GM12878 (cell line): ENCODE results near the gene PF4V1. TPM values are rescaled to one million over a fixed set of nuclear protein-coding genes. Genes with fewer than 3 reads are reported as not detected.

ENCODE experiments used
- ATAC-seq: fragments of 200-7000 bp; cut with Tn5 transposase; 3 replicates; pipeline ENCODE4 v1.9.1; 2020; ENCODE audit warnings: mild to moderate bottlenecking, moderate library complexity
- BruUV-seq: library from RNA; stranded (reverse); fragments of 400-500 nt; replicated peaks from 2 replicates; lab custom pipeline; 2021; lab: Mats Ljungman, UMichigan
- CTCF ChIA-PET: fragments of 300-600 bp; sonication (Branson Sonifier 250); formaldehyde crosslinking; extraction: SDS; loops from one replicate; lab custom pipeline; 2021; ENCODE audit warnings: inconsistent platforms; lab: Yijun Ruan, JAX
- POLR2A ChIA-PET: fragments of 350-600 bp; formaldehyde crosslinking; extraction: SDS; loops from one replicate; lab custom pipeline; 2021; ENCODE audit warnings: inconsistent platforms; lab: Charles Lee
- RAD21 ChIA-PET: fragments of 300-600 bp; sonication (Branson Sonifier 250); formaldehyde crosslinking; loops from one replicate; lab custom pipeline; 2023; ENCODE audit warnings: antibody characterized with exemption; ENCODE audit not compliant: unreplicated experiment; lab: Charles Lee
- SMC1A ChIA-PET: fragments of 300-600 bp; sonication (Branson Sonifier 250); formaldehyde crosslinking; loops from one replicate; lab custom pipeline; 2023; ENCODE audit not compliant: unreplicated experiment, uncharacterized antibody; lab: Charles Lee
- DNase-seq: peaks from one replicate; pipeline ENCODE4 v3.0.0-alpha.2; 2011; ENCODE audit warnings: low read depth, low spot score
- FAIRE-seq: peaks from 3 replicates; lab custom pipeline; 2011; peaks lifted over from hg19 to GRCh38; lab: Jason Lieb, UNC
- H2AFZ ChIP-seq: 2 replicates; pipeline ENCODE4 v1.6.0; 2011; ENCODE audit warnings: low read depth, low read length, control low read depth; ENCODE audit not compliant: control insufficient read depth
- H3K27ac ChIP-seq: 2 replicates; pipeline ENCODE4 v1.5.1; 2011; ENCODE audit warnings: control low read depth; ENCODE audit not compliant: control insufficient read depth, insufficient read depth
- H3K27me3 ChIP-seq, 2 experiments: replicated peaks in 1 of 2; 2 replicates each; pipeline versions ENCODE4 v1.6.0 to v1.6.1; 2011; ENCODE audit warnings: low read length in 1 of 2; ENCODE audit not compliant: control insufficient read depth in 2 of 2, insufficient read depth in 2 of 2
- H3K36me3 ChIP-seq, 2 experiments: 2 replicates each; pipeline ENCODE4 v1.5.1; 2011; ENCODE audit warnings: low read length in 1 of 2; ENCODE audit not compliant: control insufficient read depth in 2 of 2, insufficient read depth in 2 of 2
- H3K4me1 ChIP-seq: 2 replicates; pipeline ENCODE4 v1.6.1; 2011; ENCODE audit warnings: mild to moderate bottlenecking, low read length, moderate library complexity, mixed read lengths; ENCODE audit not compliant: control insufficient read depth, insufficient read depth
- H3K4me2 ChIP-seq: 2 replicates; pipeline ENCODE4 v1.6.0; 2011; ENCODE audit warnings: control low read depth; ENCODE audit not compliant: control insufficient read depth, insufficient read depth
- H3K4me3 ChIP-seq: fragments of 200-600 bp; sonication (generic); 2 replicates; pipeline ENCODE4 v1.5.1; 2016
- H3K79me2 ChIP-seq: 2 replicates; pipeline ENCODE4 v1.6.0; 2011; ENCODE audit warnings: low read length; ENCODE audit not compliant: control insufficient read depth, insufficient read depth
- H3K9ac ChIP-seq: 2 replicates; pipeline ENCODE4 v1.8.0; 2011; ENCODE audit warnings: low read length, control low read depth, mixed read lengths; ENCODE audit not compliant: control insufficient read depth, insufficient read depth
- H3K9me3 ChIP-seq: replicated peaks from 3 replicates; pipeline ENCODE4 v1.5.1; 2011; ENCODE audit warnings: mild to moderate bottlenecking, low read length; ENCODE audit not compliant: control insufficient read depth, insufficient read depth
- H4K20me1 ChIP-seq: 2 replicates; pipeline ENCODE4 v1.6.0; 2011; ENCODE audit not compliant: control insufficient read depth, insufficient read depth
- CEBPB ChIP-seq, 2 experiments: fragments of 150-350 bp in 1 of 2; IDR thresholded peaks; 2 replicates each; pipeline ENCODE4 v1.6.1; 2012 to 2014; ENCODE audit warnings: low read depth in 2 of 2, low read length in 2 of 2, borderline replicate concordance in 1 of 2, inconsistent platforms in 1 of 2
- IRF4 ChIP-seq: IDR thresholded peaks from 2 replicates; pipeline ENCODE4 v1.6.1; 2011; ENCODE audit warnings: low read depth, low read length
- MYB ChIP-seq: fragments of 150-350 bp; IDR thresholded peaks from 2 replicates; pipeline ENCODE4 v1.6.1; 2014; ENCODE audit warnings: mild to moderate bottlenecking, low read depth, low read length, borderline replicate concordance
- POLR2AphosphoS2 ChIP-seq: IDR thresholded peaks from 2 replicates; pipeline ENCODE4 v1.6.1; 2011; ENCODE audit warnings: low read depth, mild to moderate bottlenecking, low read length, improper control_type of control experiment, moderate library complexity
- SP1 ChIP-seq: IDR thresholded peaks from one replicate; pipeline ENCODE4 v1.6.1; 2011; ENCODE audit warnings: low read depth, low read length
- STAT1 ChIP-seq: fragments of 450-650 bp; conservative IDR thresholded peaks from 2 replicates; pipeline ENCODE4 v1.6.1; 2014; ENCODE audit warnings: antibody characterized with exemption, mild to moderate bottlenecking
- SUZ12 ChIP-seq: fragments of 200-600 bp; sonication (generic); IDR thresholded peaks from one replicate; pipeline ENCODE4 v1.6.1; 2018; ENCODE audit warnings: antibody characterized with exemption, mild to moderate bottlenecking; ENCODE audit not compliant: unreplicated experiment
- TAF1 ChIP-seq: IDR thresholded peaks from 2 replicates; pipeline ENCODE4 v1.6.1; 2011; ENCODE audit warnings: mild to moderate bottlenecking, low read depth, low read length, borderline replicate concordance
- ZNF217 ChIP-seq: fragments of 450-650 bp; IDR thresholded peaks from 2 replicates; pipeline ENCODE4 v1.6.1; 2017; ENCODE audit warnings: antibody characterized with exemption, mild to moderate bottlenecking
- ZNF24 ChIP-seq: fragments of 450-650 bp; IDR thresholded peaks from 2 replicates; pipeline ENCODE4 v1.6.1; 2017; ENCODE audit warnings: antibody characterized with exemption, mild to moderate bottlenecking
- ZSCAN29 ChIP-seq: fragments of 450-650 bp; IDR thresholded peaks from 2 replicates; pipeline ENCODE4 v1.6.1; 2017; ENCODE audit warnings: mild to moderate bottlenecking, moderate library complexity
- WGBS: methylation state at CpG from one replicate; pipeline ENCODE4 v1.1.6; 2016; ENCODE audit warnings: low lambda C conversion rate; ENCODE audit not compliant: insufficient replicate concordance, insufficient coverage; ENCODE audit errors: missing lambda C conversion rate; 5-methylcytosine and 5-hydroxymethylcytosine counted together
- in situ Hi-C: fragments of 300-500 bp; cut with MboI; formaldehyde crosslinking; loops from 9 replicates; pipeline ENCODE4 v1.14.3; 2018; ENCODE audit warnings: mixed read lengths
- intact Hi-C: fragments of 100-400 bp; cut with micrococcal nuclease; formaldehyde crosslinking; loops from one replicate; pipeline ENCODE4 v1.14.2; 2022; ENCODE audit not compliant: unreplicated experiment
- polyA plus RNA-seq, 11 experiments: library from polyadenylated mRNA; depleted of rRNA in 4 of 11; unstranded in 6 of 11; stranded (reverse) in 5 of 11; fragments of >200 nt; fragmentation: Nextera tagmentation in 4 of 11; fragmentation: Illumina TruSeq in 1 of 11; extraction: Ambion mirVana in 4 of 11; extraction: Trizol in 1 of 11; gene quantifications; 1 replicate in 1 of 11; 2 replicates in 10 of 11; pipeline versions ENCODE4 v1.2.1 to v1.2.3, GENCODE V29; 2011 to 2016; ENCODE audit warnings: inconsistent platforms in 2 of 11, missing spikeins in 2 of 11, low read depth in 1 of 11
- total RNA-seq, 4 experiments: library from RNA; depleted of rRNA in 3 of 4; stranded (reverse); fragments of >200 nt in 3 of 4; fragmentation: Illumina TruSeq in 1 of 4; extraction: Trizol in 1 of 4; gene quantifications; 2 replicates each; pipeline versions ENCODE4 v1.2.1 to v1.2.3, GENCODE V29; 2013 to 2021
- TF ChIP-seq, protein P1 (sequence below): fragments of 450-650 bp; formaldehyde crosslinking; IDR thresholded peaks from 2 replicates; pipeline ENCODE4 v1.4.0; 2020; ENCODE audit warnings: mild to moderate bottlenecking, moderate library complexity
- TF ChIP-seq, protein P2 (sequence below): IDR thresholded peaks from 2 replicates; pipeline ENCODE4 v1.6.1; 2012; ENCODE audit warnings: low read length, inconsistent platforms
- TF ChIP-seq, protein P3 (sequence below), 3 experiments: IDR thresholded peaks in 2 of 3; conservative IDR thresholded peaks in 1 of 3; 2 replicates each; pipeline ENCODE4 v1.5.1; 2011; ENCODE audit warnings: low read depth in 3 of 3, low read length in 3 of 3, mild to moderate bottlenecking in 3 of 3, control low read depth in 2 of 3, moderate library complexity in 2 of 3, inconsistent platforms in 1 of 3, mixed read lengths in 1 of 3; ENCODE audit not compliant: control insufficient read depth in 2 of 3, insufficient read depth in 1 of 3; ENCODE audit errors: extremely low read depth in 1 of 3
- TF ChIP-seq, protein P4 (sequence below): fragments of 450-650 bp; IDR thresholded peaks from 2 replicates; pipeline ENCODE4 v1.6.1; 2014; ENCODE audit warnings: mild to moderate bottlenecking
- TF ChIP-seq, protein P5 (sequence below): IDR thresholded peaks from 2 replicates; pipeline ENCODE4 v1.6.1; 2011; ENCODE audit warnings: borderline replicate concordance, low read depth, mild to moderate bottlenecking, moderate library complexity, mixed read lengths, low read length; ENCODE audit not compliant: insufficient read depth; ENCODE audit errors: extremely low read length

Gene PF4V1
- total and polyA plus RNA-seq, 10 of the 15 experiments (the other 5 are each of a cell fraction or from before 2014, with no cell fraction given), result not detected

DNA sequence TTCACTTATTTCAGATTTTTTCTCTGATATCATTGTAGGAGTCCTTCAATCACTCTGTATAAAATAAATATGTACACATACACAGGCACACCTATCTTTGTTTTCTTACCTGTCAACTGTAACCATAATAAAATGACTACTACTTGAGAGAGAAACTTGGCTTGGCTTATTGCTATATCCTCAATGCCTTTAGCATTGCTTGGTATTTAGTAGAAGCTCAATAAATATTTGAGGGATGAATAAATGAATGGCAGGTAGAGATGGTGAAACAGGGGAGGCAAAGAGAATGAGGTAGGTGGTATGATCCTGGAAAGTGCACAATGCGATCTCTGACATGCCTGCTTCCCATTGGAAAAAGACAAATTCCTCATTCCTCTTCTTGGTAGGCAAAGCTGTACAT is 38.4 kb upstream of the PF4V1 start:
- ATAC-seq (no peak), DNase-seq (no peak), FAIRE-seq (no peak)
- Histone ChIP-seq H3K27me3 (no peaks in the 10 kb centered on the region), H2AFZ (no peak overlapping the region), H3K9ac (no peak overlapping the region), H4K20me1 (no peaks in the 10 kb centered on the region), H3K4me1 (no peaks in the 10 kb centered on the region), H3K36me3 (no peaks in the 10 kb centered on the region), H3K79me2 (no peaks in the 10 kb centered on the region), H3K27ac (no peak overlapping the region), H3K4me2 (no peak overlapping the region), H3K4me3 (no peak overlapping the region), H3K9me3 (no peaks in the 10 kb centered on the region)
- WGBS, result 0% methylated on average over 1 of the region's 1 CpG
- ChIA-PET RAD21 (no interaction called here), SMC1A (interaction anchor here (0.8 kb wide), 1 partner anchor 27 kb away, joined by 3 read pairs; no protein-coding TSS in a partner anchor), CTCF (interaction anchor here (0.6 kb wide), 1 partner anchor 321 kb away, joined by 3 read pairs; no protein-coding TSS in a partner anchor), POLR2A (no interaction called here)
- in situ Hi-C loops (no loop called here), intact Hi-C loops (no loop called here)
- no TSS peak for BruUV-seq
- TF ChIP-seq, protein P1, sequence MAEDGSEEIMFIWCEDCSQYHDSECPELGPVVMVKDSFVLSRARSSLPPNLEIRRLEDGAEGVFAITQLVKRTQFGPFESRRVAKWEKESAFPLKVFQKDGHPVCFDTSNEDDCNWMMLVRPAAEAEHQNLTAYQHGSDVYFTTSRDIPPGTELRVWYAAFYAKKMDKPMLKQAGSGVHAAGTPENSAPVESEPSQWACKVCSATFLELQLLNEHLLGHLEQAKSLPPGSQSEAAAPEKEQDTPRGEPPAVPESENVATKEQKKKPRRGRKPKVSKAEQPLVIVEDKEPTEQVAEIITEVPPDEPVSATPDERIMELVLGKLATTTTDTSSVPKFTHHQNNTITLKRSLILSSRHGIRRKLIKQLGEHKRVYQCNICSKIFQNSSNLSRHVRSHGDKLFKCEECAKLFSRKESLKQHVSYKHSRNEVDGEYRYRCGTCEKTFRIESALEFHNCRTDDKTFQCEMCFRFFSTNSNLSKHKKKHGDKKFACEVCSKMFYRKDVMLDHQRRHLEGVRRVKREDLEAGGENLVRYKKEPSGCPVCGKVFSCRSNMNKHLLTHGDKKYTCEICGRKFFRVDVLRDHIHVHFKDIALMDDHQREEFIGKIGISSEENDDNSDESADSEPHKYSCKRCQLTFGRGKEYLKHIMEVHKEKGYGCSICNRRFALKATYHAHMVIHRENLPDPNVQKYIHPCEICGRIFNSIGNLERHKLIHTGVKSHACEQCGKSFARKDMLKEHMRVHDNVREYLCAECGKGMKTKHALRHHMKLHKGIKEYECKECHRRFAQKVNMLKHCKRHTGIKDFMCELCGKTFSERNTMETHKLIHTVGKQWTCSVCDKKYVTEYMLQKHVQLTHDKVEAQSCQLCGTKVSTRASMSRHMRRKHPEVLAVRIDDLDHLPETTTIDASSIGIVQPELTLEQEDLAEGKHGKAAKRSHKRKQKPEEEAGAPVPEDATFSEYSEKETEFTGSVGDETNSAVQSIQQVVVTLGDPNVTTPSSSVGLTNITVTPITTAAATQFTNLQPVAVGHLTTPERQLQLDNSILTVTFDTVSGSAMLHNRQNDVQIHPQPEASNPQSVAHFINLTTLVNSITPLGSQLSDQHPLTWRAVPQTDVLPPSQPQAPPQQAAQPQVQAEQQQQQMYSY (CRISPR knock-in tag), result no peak
- TF ChIP-seq MYB, result no peak
- TF ChIP-seq, protein P2, sequence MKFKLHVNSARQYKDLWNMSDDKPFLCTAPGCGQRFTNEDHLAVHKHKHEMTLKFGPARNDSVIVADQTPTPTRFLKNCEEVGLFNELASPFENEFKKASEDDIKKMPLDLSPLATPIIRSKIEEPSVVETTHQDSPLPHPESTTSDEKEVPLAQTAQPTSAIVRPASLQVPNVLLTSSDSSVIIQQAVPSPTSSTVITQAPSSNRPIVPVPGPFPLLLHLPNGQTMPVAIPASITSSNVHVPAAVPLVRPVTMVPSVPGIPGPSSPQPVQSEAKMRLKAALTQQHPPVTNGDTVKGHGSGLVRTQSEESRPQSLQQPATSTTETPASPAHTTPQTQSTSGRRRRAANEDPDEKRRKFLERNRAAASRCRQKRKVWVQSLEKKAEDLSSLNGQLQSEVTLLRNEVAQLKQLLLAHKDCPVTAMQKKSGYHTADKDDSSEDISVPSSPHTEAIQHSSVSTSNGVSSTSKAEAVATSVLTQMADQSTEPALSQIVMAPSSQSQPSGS, result no peak
- TF ChIP-seq SUZ12, result no peak
- no peak for TF ChIP-seq SP1
- TF ChIP-seq, protein P3, sequence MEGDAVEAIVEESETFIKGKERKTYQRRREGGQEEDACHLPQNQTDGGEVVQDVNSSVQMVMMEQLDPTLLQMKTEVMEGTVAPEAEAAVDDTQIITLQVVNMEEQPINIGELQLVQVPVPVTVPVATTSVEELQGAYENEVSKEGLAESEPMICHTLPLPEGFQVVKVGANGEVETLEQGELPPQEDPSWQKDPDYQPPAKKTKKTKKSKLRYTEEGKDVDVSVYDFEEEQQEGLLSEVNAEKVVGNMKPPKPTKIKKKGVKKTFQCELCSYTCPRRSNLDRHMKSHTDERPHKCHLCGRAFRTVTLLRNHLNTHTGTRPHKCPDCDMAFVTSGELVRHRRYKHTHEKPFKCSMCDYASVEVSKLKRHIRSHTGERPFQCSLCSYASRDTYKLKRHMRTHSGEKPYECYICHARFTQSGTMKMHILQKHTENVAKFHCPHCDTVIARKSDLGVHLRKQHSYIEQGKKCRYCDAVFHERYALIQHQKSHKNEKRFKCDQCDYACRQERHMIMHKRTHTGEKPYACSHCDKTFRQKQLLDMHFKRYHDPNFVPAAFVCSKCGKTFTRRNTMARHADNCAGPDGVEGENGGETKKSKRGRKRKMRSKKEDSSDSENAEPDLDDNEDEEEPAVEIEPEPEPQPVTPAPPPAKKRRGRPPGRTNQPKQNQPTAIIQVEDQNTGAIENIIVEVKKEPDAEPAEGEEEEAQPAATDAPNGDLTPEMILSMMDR (IDR thresholded peaks at IDR 0.05 in 2 of 3, conservative IDR thresholded peaks at IDR 0.05 in 1 of 3; ENCODE audit: control insufficient read depth in 2 of 3, extremely low read depth in 1 of 3, insufficient read depth in 1 of 3, low read depth in 3 of 3, low read length in 3 of 3), result no peak
- TF ChIP-seq IRF4, result no peak
- TF ChIP-seq, protein P4, sequence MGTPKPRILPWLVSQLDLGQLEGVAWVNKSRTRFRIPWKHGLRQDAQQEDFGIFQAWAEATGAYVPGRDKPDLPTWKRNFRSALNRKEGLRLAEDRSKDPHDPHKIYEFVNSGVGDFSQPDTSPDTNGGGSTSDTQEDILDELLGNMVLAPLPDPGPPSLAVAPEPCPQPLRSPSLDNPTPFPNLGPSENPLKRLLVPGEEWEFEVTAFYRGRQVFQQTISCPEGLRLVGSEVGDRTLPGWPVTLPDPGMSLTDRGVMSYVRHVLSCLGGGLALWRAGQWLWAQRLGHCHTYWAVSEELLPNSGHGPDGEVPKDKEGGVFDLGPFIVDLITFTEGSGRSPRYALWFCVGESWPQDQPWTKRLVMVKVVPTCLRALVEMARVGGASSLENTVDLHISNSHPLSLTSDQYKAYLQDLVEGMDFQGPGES, result no peak
- TF ChIP-seq ZNF217, result no peak
- no peak for TF ChIP-seq TAF1
- no peak for TF ChIP-seq ZSCAN29
- TF ChIP-seq, protein P5, sequence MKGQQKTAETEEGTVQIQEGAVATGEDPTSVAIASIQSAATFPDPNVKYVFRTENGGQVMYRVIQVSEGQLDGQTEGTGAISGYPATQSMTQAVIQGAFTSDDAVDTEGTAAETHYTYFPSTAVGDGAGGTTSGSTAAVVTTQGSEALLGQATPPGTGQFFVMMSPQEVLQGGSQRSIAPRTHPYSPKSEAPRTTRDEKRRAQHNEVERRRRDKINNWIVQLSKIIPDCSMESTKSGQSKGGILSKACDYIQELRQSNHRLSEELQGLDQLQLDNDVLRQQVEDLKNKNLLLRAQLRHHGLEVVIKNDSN, result no peak
- no peak for TF ChIP-seq ZNF24
- TF ChIP-seq CEBPB (IDR thresholded peaks at IDR 0.05; ENCODE audit: borderline replicate concordance in 1 of 2, low read depth in 2 of 2, low read length in 2 of 2), result no peak
- TF ChIP-seq STAT1, result no peak
- TF ChIP-seq POLR2AphosphoS2, result no peak
